HCT116 (cell line): ENCODE results near the gene HK1.

Experiments used
- CEBPB ChIP-seq: IDR thresholded peaks from 2 replicates; pipeline ENCODE4 v1.6.1; 2012; ENCODE audit warnings: low read depth
- CTCF ChIP-seq, 3 experiments: fragments of 200-600 bp in 1 of 3; sonication (generic) in 1 of 3; IDR thresholded peaks in 2 of 3; conservative IDR thresholded peaks in 1 of 3; 2 replicates each; pipeline ENCODE4 v1.5.1; 2012 to 2017; ENCODE audit warnings: low read depth in 2 of 3, low read length in 2 of 3, antibody characterized with exemption in 1 of 3, borderline replicate concordance in 1 of 3, control low read depth in 1 of 3, mild to moderate bottlenecking in 1 of 3, mixed read lengths in 1 of 3, mixed run types in 1 of 3, moderate library complexity in 1 of 3; ENCODE audit not compliant: insufficient read depth in 1 of 3
- EGR1 ChIP-seq: IDR thresholded peaks from 2 replicates; pipeline ENCODE4 v1.6.1; 2012; ENCODE audit warnings: low read depth
- ELF1 ChIP-seq: IDR thresholded peaks from 2 replicates; pipeline ENCODE4 v1.6.1; 2012; ENCODE audit warnings: low read depth, borderline replicate concordance
- EZH2 ChIP-seq: fragments of 200-600 bp; sonication (generic); IDR thresholded peaks from 2 replicates; pipeline ENCODE4 v1.6.1; 2017; ENCODE audit warnings: antibody characterized with exemption, mixed run types
- FOSL1 ChIP-seq: IDR thresholded peaks from 2 replicates; pipeline ENCODE4 v1.6.1; 2012; ENCODE audit warnings: low read depth
- POLR2A ChIP-seq: IDR thresholded peaks from 2 replicates; pipeline ENCODE4 v1.7.0; 2011; ENCODE audit warnings: borderline replicate concordance; ENCODE audit not compliant: insufficient read depth, insufficient read length; ENCODE audit errors: extremely low read depth
- POLR2AphosphoS5 ChIP-seq: IDR thresholded peaks from 2 replicates; pipeline ENCODE4 v1.6.1; 2011; ENCODE audit warnings: mild to moderate bottlenecking, low read depth, low read length, moderate library complexity
- SP1 ChIP-seq: IDR thresholded peaks from 2 replicates; pipeline ENCODE4 v1.6.1; 2012; ENCODE audit warnings: low read depth
- TCF7L2 ChIP-seq: IDR thresholded peaks from 2 replicates; pipeline ENCODE4 v1.7.0; 2011; ENCODE audit warnings: borderline replicate concordance, inconsistent platforms; ENCODE audit not compliant: insufficient read depth, insufficient read length; ENCODE audit errors: extremely low read depth
- ZFX ChIP-seq: fragments of 450-650 bp; IDR thresholded peaks from 2 replicates; pipeline ENCODE4 v1.6.1; 2017
- TF ChIP-seq, protein P1 (sequence below): IDR thresholded peaks from 2 replicates; pipeline ENCODE4 v1.6.1; 2012

- no peak for TF ChIP-seq CTCF (IDR thresholded peaks at IDR 0.05 in 2 of 3, conservative IDR thresholded peaks at IDR 0.05 in 1 of 3; ENCODE audit: borderline replicate concordance in 1 of 3, insufficient read depth in 1 of 3, low read depth in 2 of 3, low read length in 2 of 3)
- TF ChIP-seq EGR1: no peak
- no peak for TF ChIP-seq ZFX
- no peak for TF ChIP-seq CEBPB
- TF ChIP-seq POLR2A: no peak
- TF ChIP-seq, protein P1, sequence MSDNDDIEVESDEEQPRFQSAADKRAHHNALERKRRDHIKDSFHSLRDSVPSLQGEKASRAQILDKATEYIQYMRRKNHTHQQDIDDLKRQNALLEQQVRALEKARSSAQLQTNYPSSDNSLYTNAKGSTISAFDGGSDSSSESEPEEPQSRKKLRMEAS: no peak
- no peak for TF ChIP-seq EZH2
- TF ChIP-seq SP1: no peak
- no peak for TF ChIP-seq ELF1
- no peak for TF ChIP-seq TCF7L2
- TF ChIP-seq FOSL1: no peak
- no peak for TF ChIP-seq POLR2AphosphoS5
Measured at GRCh38 chr10:69327463-69328379, 49.4 kb downstream of the HK1 start.
